T-cell (primary cell): ENCODE results near the gene CYP2A6. TPM values are rescaled to one million over a fixed set of nuclear protein-coding genes. Genes with fewer than 3 reads are reported as not detected.
"Not testable (repeated sequence)": the region's sequence is repeated elsewhere in the genome, so short reads cannot be mapped to it uniquely, and the experiment has no call there.

Experiments
- ATAC-seq, 4 experiments: fragments of 200-7000 bp in 3 of 4; fragments of 150-1000 bp in 1 of 4; cut with Tn5 transposase; replicated peaks in 1 of 4; 1 replicate in 3 of 4; 2 replicates in 1 of 4; pipeline ENCODE4 v1.10.0; 2021; ENCODE audit warnings: moderate library complexity in 3 of 4, mild to moderate bottlenecking in 2 of 4, moderate number of reproducible peaks in 1 of 4
- CTCF ChIA-PET, 2 donors: fragments of 300-600 bp; sonication (Branson Sonifier 250); formaldehyde crosslinking; loops; one replicate each; lab custom pipeline; 2022; ENCODE audit warnings: antibody characterized with exemption in 2 of 2; lab: Charles Lee
- POLR2A ChIA-PET, 2 donors: fragments of 300-600 bp; sonication (Branson Sonifier 250); formaldehyde crosslinking; loops; one replicate each; lab custom pipeline; 2022; ENCODE audit warnings: antibody characterized with exemption in 2 of 2; lab: Charles Lee
- DNase-seq, 35 experiments: peaks; one replicate each; pipeline versions ENCODE4 v3.0.0 to v3.0.0-alpha.2; 2013 to 2023
- H3K27ac ChIP-seq: one replicate; pipeline ENCODE4 v1.5.1; 2013; ENCODE audit warnings: low read length
- H3K27me3 ChIP-seq, 2 experiments: replicated peaks in 1 of 2; 1 replicate in 1 of 2; 2 replicates in 1 of 2; pipeline versions ENCODE4 v1.6.1 to v1.7.0; 2013; ENCODE audit warnings: low read length in 1 of 2, mixed read lengths in 1 of 2; ENCODE audit not compliant: control insufficient read depth in 2 of 2, insufficient read depth in 2 of 2; ENCODE audit errors: extremely low read depth in 1 of 2
- H3K36me3 ChIP-seq, 2 donors: 1 replicate in 1 of 2; 2 replicates in 1 of 2; pipeline versions ENCODE4 v1.6.1 to v1.7.0; 2013; ENCODE audit warnings: low read length in 1 of 2; ENCODE audit not compliant: control insufficient read depth in 2 of 2, insufficient read depth in 1 of 2; ENCODE audit errors: extremely low read depth in 1 of 2
- H3K4me1 ChIP-seq, 2 experiments: 1 replicate in 1 of 2; 2 replicates in 1 of 2; pipeline versions ENCODE4 v1.6.1 to v1.7.0; 2013; ENCODE audit warnings: low read length in 2 of 2, mixed read lengths in 1 of 2; ENCODE audit not compliant: insufficient read depth in 2 of 2, control insufficient read depth in 1 of 2; ENCODE audit errors: extremely low read depth in 1 of 2
- H3K4me3 ChIP-seq, 2 donors: 1 replicate in 1 of 2; 2 replicates in 1 of 2; pipeline versions ENCODE4 v1.5.1 to v1.7.0; 2013; ENCODE audit warnings: mild to moderate bottlenecking in 2 of 2, low read length in 1 of 2, moderate library complexity in 1 of 2; ENCODE audit not compliant: control insufficient read depth in 1 of 2; ENCODE audit errors: extremely low read depth in 1 of 2
- H3K9me3 ChIP-seq: 2 replicates; pipeline ENCODE4 v1.7.0; 2013
- H3K27ac Mint-ChIP-seq, 2 donors: one replicate each; pipeline ENCODE4 v1.8.0; 2020 to 2021; ENCODE audit warnings: mild to moderate bottlenecking in 2 of 2, mixed read lengths in 2 of 2
- H3K27me3 Mint-ChIP-seq, 2 donors: one replicate each; pipeline ENCODE4 v1.8.0; 2021 to 2022; ENCODE audit warnings: mixed read lengths in 2 of 2
- H3K36me3 Mint-ChIP-seq: one replicate; pipeline ENCODE4 v1.8.0; 2021; ENCODE audit warnings: mixed read lengths
- H3K4me1 Mint-ChIP-seq, 3 donors: one replicate each; pipeline ENCODE4 v1.8.0; 2020 to 2022; ENCODE audit warnings: mixed read lengths in 3 of 3, mild to moderate bottlenecking in 1 of 3
- H3K4me3 Mint-ChIP-seq, 3 donors: one replicate each; pipeline ENCODE4 v1.8.0; 2020 to 2022; ENCODE audit warnings: mild to moderate bottlenecking in 3 of 3, mixed read lengths in 3 of 3, moderate library complexity in 3 of 3
- H3K9me3 Mint-ChIP-seq, 3 donors: one replicate each; pipeline ENCODE4 v1.8.0; 2020 to 2022; ENCODE audit warnings: mixed read lengths in 3 of 3
- WGBS: methylation state at CpG from one replicate; pipeline ENCODE4 v1.1.5; 2013; ENCODE audit warnings: missing lambda C conversion rate; ENCODE audit not compliant: insufficient coverage; 5-methylcytosine and 5-hydroxymethylcytosine counted together
- total RNA-seq, 35 experiments: library from RNA in 6 of 35; stranded (reverse) in 6 of 35; fragments of 120-200 nt in 1 of 35; gene quantifications; one replicate each; pipeline versions ENCODE4 v1.2.1 to v1.2.4 and lab custom pipeline; 2013 to 2026

CYP2A6 gene
- total RNA-seq, 5 donors from 2014 or later (not counting 1 experiment from before 2014, with no cell fraction given) = 0.59 to 1.1 (median 0.66) TPM; not detected in 2

DNA sequence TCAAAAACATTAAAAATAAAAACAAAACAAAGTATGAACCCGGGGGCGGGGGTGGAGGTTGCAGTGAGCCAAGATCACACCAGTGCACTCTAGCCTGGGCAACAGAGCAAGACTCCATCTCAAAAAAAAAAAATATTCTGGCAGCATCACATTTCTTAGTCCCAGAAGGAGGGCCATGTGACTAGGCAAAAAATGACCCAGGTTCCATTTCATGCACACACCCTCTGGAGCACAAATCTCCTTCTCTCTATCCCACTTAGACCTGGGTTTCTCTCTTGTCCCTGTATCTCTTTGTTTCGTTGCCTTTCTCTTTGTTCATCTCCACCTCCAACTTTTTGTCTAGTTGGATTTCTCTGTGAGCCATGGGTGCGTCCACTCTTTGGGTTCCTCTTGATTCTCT is 37.9 kb upstream of the CYP2A6 start:
- Histone ChIP-seq H3K27me3 (peaks cover 0 to 15% of the 10 kb centered on the region in 2 experiments), H3K9me3 (no peaks in the 10 kb centered on the region), H3K4me3 (no peak overlapping the region), H3K36me3 (no peaks in the 10 kb centered on the region), H3K27ac (no peak overlapping the region), H3K4me1 (no peaks in the 10 kb centered on the region)
- H3K4me3 Mint-ChIP-seq = no peak overlapping the region
- ATAC-seq (no peak), DNase-seq (no peak)
- 78% methylated on average over 3 of the region's 4 CpGs for WGBS
- peaks cover 18 to 20% of the 10 kb centered on the region in 2 donors for H3K27me3 Mint-ChIP-seq
- no peak overlapping the region for H3K27ac Mint-ChIP-seq
- H3K36me3 Mint-ChIP-seq = no peaks in the 10 kb centered on the region
- ChIA-PET POLR2A (no interaction called here), CTCF (no interaction called here)
- H3K9me3 Mint-ChIP-seq = peaks cover 0 to 4% (median 0%) of the 10 kb centered on the region in 3 donors
- no peaks in the 10 kb centered on the region for H3K4me1 Mint-ChIP-seq

GRCh38 chr19:40884187-40884931 is 34.1 kb upstream of the CYP2A6 start:
- ATAC-seq, H3K36me3 Mint-ChIP-seq, POLR2A ChIA-PET, H3K4me3 ChIP-seq, H3K4me3 Mint-ChIP-seq, H3K9me3 Mint-ChIP-seq, H3K4me1 ChIP-seq, H3K27ac ChIP-seq, H3K9me3 ChIP-seq, CTCF ChIA-PET, H3K36me3 ChIP-seq, H3K27ac Mint-ChIP-seq, DNase-seq: not testable (repeated sequence)
- H3K27me3 ChIP-seq = peaks cover 0 to 14% of the 10 kb centered on the region in 2 experiments
- peaks cover 0 to 13% (median 3%) of the 10 kb centered on the region in 3 donors for H3K4me1 Mint-ChIP-seq
- no CpG with 5 or more reads among the region's 1 CpG for WGBS
- peaks cover 15 to 31% of the 10 kb centered on the region in 2 donors for H3K27me3 Mint-ChIP-seq

DNA sequence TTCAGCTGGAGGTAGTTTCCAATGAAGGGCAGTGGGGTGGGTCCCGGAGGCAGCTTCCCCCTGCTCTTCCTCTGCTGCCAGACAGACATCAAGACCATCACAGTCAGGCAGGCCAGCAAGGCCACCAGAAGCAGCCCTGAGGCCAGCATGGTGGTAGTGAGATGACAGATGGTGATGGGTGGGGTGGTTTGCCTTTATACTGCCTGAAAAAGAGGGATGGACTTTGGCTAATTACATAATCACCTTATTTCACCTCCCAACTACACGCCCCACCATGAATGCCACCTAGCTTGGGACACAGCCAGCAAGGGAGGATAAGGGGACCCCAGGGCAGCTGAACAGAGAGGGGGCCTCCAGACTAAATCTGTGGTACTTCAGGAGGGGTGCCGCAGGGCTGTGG is 31.8 kb upstream of the CYP2A6 start, which contains the start of gene CYP2A7:
TSS of gene CYP2A7 (minus strand) at position 170 of the 400 bp plus-strand sequence. CDS start at position 149, 21 bp downstream.
- CTCF ChIA-PET, ATAC-seq, H3K9me3 ChIP-seq, H3K4me1 ChIP-seq, H3K9me3 Mint-ChIP-seq, H3K4me3 ChIP-seq, H3K27ac Mint-ChIP-seq, H3K36me3 ChIP-seq, POLR2A ChIA-PET, H3K27ac ChIP-seq, H3K36me3 Mint-ChIP-seq, DNase-seq: not testable (repeated sequence)
- Mint-ChIP-seq H3K27me3 (peaks cover 19 to 39% of the 10 kb centered on the region in 2 donors), H3K4me3 (peak within 1 kb of the TSS in 1 of 3 donors; percentile 9), H3K4me1 (peaks cover 0 to 13% (median 3%) of the 10 kb centered on the region in 3 donors)
- peaks cover 0 to 30% of the 10 kb centered on the region in 2 experiments for H3K27me3 ChIP-seq
- 100% methylated on average over 1 of the region's 3 CpGs for WGBS

DNA sequence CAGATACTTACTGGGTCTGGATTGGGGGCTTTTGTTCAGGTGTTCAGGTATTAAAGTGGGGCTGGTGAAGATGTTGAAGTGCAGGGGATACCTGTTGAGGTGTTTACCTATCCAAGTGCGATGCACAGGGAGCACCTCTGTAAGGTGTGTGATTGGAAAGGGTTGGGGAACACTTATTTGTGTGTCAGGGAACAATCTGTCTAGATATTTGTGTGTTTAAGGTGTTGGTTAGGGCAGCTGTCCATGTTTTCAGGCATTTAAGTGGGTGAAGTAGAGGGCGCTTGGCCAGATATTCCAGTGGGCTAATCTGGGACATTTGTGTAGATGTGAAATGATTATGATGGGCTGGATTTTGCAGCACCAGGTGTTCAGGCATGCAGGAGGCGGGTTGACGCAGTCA is 29.1 kb upstream of the CYP2A6 start:
- H3K27me3 Mint-ChIP-seq = peaks cover 23 to 48% of the 10 kb centered on the region in 2 donors
- H3K27ac Mint-ChIP-seq = not testable (repeated sequence)

DNA sequence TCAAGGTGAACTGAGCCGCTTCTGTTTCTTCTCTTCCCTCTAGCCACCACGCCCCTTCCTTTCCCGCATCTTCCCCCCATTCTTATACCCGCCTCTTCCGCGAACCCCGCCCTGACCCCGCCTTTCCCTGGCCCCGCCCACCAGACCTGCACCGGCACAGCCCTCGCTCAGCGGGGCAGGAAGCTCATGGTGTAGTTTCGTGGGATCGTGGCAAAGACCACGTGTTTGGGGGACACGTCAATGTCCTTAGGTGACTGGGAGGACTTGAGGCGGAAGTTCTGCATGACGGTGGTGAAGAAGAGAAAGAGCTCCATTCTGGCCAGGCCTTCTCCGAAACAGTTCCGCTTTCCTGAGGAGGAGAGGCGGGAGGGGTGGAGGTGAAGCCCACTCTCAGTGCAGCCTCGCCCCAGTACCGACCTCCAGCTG is 25.3 kb upstream of the CYP2A6 start:
- Histone ChIP-seq H3K4me3 (peak overlapping the region in 1 of 2 donors; percentile 19), H3K27me3 (peaks cover 0 to 34% of the 10 kb centered on the region in 2 experiments)
- peaks cover 20 to 37% of the 10 kb centered on the region in 2 donors for H3K27me3 Mint-ChIP-seq
- peak overlapping the region; percentile 67 to 75 (median 70) for H3K4me3 Mint-ChIP-seq
- no CpG with 5 or more reads among the region's 23 CpGs for WGBS
- DNase-seq = peak; percentile 67 to 98 (median 86)
- POLR2A ChIA-PET = interaction anchor here in 1 of 2 donors (0.7 kb wide), 1 partner anchor 308 kb away, joined by 3 read pairs; no protein-coding TSS in a partner anchor
- H3K4me1 ChIP-seq, CTCF ChIA-PET, H3K27ac ChIP-seq, H3K9me3 ChIP-seq, H3K36me3 ChIP-seq, H3K36me3 Mint-ChIP-seq, H3K9me3 Mint-ChIP-seq: not testable (repeated sequence)
- peaks cover 14 to 16% (median 15%) of the 10 kb centered on the region in 3 donors for H3K4me1 Mint-ChIP-seq
- peak; percentile 86 to 95 (median 86) for ATAC-seq
- peak overlapping the region in 1 of 2 donors; percentile 70 for H3K27ac Mint-ChIP-seq

More for the DNA sequence above, 29.1 kb upstream of the CYP2A6 start:
- H3K9me3 ChIP-seq, H3K27ac ChIP-seq, H3K36me3 Mint-ChIP-seq, POLR2A ChIA-PET, DNase-seq, H3K4me3 ChIP-seq, H3K4me1 ChIP-seq, H3K36me3 ChIP-seq, H3K4me3 Mint-ChIP-seq, CTCF ChIA-PET, H3K9me3 Mint-ChIP-seq, ATAC-seq: not testable (repeated sequence)
- peaks cover 0 to 37% of the 10 kb centered on the region in 2 experiments for H3K27me3 ChIP-seq
- H3K4me1 Mint-ChIP-seq = peaks cover 14 to 23% (median 17%) of the 10 kb centered on the region in 3 donors
- WGBS = 87% methylated on average over 1 of the region's 4 CpGs

DNA sequence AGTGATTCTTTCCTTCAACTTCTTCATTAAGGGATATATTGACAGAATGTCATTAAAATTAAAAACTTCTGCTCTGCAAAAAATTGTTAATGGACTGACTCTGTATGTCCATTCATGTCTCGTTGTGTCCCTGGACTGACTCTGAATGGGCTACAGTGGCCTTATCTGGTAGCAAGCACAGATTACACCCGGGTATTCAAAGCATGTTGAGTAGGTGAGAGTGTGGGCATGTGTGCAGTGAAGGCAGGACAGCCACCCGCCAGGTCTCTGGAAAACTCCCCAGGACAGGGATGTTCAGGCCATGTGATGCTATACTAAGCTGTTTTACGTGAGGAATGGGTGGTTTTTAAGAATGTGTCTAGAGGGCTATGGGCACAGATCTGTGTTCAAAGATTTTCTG is 24.6 kb upstream of the CYP2A6 start:
- WGBS = 75% methylated on average over 1 of the region's 4 CpGs
- Mint-ChIP-seq H3K27me3 (peaks cover 22 to 34% of the 10 kb centered on the region in 2 donors), H3K4me1 (peaks cover 10 to 14% (median 14%) of the 10 kb centered on the region in 3 donors), H3K4me3 (peak overlapping the region; percentile 67 to 75 (median 70))
- H3K9me3 ChIP-seq, H3K36me3 Mint-ChIP-seq, ATAC-seq, H3K4me1 ChIP-seq, H3K36me3 ChIP-seq, DNase-seq, CTCF ChIA-PET, POLR2A ChIA-PET, H3K9me3 Mint-ChIP-seq, H3K27ac ChIP-seq, H3K27ac Mint-ChIP-seq: not testable (repeated sequence)
- Histone ChIP-seq H3K27me3 (peaks cover 0 to 29% of the 10 kb centered on the region in 2 experiments), H3K4me3 (peak overlapping the region in 1 of 2 donors; percentile 19)
